Dedifferentiated amniotic fluid mesenchymal stem cell (primary cell): ENCODE data around the gene ARHGEF11.

Source experiments
- DNase-seq: peaks from one replicate; pipeline ENCODE4 v3.0.0-alpha.2; 2016; ENCODE audit errors: extremely low spot score

The ARHGEF11 gene

DNA sequence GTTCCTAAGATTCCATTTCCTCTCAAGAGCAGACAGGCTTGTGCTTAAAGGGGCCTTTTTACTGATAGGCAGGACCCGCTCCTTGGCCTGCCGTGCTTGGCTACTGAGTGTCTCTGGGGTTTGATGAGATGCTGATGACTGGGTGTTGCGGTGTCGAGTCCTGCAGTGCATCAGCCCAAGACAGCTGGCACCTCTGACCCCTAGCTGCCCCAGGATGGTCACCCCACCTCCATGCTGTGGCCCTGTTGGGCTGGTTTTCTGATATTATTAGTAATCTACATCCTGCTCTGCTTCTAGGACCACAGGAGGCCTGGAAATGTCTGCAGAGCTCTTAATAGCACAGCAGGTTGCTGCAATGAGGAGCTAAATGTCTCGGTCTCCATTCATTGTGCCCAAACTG, 96.4 kb downstream of the ARHGEF11 start:
- DNase-seq, result no peak

DNA sequence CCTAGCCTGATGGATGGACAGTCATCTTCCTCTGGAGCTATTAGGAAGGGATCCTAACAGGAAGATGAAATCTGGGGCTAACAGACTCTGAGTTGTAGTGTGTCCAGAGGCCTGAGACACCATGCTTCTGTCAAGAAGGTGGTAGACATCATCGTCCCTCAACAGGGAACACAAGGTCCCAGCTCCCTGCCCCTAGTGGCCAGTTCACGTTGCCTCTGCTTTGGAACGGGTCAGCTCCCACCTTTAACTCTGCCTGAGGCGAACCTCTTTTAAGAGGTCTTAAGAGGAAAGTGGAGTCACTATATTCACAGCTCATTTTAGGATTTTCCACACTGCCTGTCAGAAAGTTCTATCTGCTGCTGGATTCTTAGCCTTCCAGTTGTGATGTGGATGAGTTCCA, 96.8 kb downstream of the ARHGEF11 start:
- DNase-seq, result no peak

DNA sequence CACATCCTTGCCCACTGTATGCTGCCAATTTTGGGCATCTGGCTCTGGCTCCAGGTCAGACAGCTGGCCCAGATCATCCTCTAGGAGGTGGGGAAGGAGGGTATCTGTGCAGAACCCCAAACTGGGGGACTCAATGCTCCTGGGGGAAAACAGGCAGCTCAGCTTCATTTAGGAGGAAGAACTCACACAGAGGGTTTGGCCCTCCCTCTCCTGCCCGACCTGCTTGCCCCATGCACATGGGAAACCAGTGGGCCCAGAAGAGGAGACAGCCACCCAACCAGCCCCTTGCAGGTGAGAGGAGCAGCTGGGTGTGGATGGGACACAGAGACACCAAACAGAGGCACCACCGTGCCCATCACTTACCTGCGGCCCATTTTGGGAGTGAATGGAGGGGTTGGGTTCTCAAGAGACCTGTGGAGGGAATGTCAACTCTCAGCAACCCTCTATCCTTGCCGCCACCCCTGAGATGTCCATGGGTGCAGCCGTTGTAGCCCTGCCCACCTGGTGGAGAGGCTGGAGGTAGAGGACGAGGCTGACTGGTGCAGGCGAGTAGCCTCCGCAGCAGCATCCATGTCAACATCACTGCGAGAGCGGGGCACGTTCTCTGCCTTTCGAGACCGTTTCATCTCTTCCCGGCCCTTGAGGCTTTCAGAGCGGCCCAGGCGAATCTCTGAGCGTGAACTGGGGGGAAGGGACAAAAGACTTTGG, 97.6 kb downstream of the ARHGEF11 start:
- DNase-seq, result no peak

DNA sequence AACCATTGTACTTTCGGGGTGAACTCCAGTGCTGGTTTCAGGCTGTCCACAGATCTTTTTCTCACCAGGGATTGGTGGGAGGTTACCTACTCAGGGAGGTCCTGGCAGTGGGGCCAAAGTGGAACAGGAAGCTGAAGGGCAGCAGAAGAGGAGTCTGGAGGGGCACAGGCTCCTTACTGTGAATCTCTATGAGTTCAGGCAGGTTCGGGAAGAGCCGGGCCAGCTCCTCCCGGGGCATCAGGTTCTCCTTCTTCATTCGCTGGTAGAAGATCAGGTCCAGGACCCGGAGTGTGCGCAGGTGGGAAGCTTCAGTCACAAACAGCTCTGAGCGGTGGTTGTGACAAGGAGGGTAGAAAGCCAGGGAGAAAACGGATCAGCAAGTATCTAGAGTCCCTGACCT, 98.4 kb downstream of the ARHGEF11 start:
- DNase-seq, result no peak

DNA sequence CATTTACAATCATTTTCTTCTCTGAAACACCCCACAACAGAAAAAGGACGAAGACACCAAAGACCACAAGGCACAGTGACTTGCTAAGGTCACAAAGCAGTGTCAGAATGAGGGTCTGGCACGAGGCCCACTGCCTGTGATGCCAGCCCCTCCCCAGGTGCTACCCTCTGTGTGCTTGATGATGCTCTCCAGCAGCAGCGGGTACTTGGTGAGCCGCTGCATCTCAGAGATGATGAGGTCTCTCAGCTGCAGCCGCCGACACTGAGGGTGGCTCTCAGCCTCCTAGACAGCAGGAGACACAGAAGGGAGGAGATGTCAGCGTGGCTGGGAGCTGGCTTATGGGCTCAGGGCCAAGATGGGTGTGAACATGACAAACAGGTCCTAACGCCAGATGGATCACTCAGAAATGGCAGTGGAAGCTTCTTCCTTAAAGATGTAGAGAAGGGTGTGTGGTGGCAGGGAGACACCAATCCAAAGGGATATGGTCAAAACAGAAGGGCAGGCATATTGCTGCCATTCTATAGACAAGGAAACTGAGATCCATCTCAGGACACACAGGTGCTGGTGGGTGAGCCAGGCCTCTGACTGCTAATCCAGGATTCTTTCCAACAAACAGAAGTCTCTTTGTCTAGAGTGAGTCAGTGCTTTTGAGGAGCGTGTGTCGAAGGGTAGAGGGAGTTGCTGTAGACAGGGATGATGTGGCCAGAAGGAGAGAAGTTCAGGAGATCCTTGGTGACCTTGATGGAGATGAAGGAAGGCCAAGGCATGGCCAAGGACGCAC, 99.5 kb downstream of the ARHGEF11 start:
- no peak for DNase-seq

DNA sequence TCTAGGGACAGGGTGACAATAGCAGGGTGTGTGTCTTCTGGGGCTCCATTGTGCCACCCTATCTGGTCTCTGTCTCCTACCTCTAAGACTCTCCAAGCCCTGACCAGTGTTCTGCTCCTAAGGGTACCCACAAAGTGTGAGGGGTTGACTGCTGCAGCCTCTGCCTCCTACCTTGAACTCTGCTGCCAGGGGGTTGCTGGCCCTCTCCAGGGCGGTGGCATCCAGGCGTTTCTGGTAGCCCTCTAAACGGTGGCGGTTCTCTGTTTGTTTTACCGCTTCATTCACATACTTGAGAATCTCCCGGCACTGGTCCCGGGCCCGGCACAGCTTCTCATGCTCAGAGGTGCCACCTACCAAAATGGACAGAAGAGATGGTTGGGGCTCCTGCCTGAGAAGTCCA, 100.7 kb downstream of the ARHGEF11 start:
- DNase-seq, result no peak

DNA sequence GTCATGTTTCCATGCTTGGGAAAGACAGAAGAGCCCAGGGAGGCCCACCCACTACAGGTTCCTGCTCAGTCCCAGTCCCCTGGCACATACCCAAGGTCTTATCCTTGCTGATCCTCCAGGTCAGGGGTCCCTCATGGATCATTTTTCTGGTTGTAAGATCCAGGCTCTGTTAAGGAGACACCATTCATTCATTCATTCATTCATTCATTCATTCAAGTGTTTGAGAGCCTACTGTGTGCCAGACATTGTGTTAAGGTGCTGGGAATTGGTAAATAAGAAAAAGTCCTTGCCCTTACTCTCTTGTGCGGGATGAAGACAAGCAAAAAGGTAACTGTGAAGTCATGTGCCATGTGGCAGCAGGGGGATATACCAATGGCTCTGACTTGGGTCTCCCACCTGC, 101.3 kb downstream of the ARHGEF11 start:
- no peak for DNase-seq

DNA sequence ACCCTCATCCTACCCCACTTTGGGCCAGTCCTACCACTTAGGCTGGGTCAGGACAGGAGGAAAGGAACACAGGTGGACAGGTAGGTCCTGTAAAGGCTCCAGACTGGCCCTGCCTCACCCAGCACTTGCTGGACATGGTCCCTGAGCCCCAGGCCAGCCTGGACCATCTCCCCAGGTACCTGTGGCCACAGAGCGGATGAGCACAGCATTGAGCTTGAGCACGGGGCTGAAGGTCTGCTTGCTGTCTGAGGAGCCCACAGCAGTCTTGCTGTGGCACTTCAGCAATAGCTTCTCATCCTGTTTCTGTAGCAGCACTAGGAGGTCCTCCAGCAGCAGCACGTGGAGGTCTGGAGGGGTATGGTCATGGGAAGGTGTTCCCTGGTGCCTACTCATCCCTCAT, 101.8 kb downstream of the ARHGEF11 start:
- DNase-seq, result no peak

DNA sequence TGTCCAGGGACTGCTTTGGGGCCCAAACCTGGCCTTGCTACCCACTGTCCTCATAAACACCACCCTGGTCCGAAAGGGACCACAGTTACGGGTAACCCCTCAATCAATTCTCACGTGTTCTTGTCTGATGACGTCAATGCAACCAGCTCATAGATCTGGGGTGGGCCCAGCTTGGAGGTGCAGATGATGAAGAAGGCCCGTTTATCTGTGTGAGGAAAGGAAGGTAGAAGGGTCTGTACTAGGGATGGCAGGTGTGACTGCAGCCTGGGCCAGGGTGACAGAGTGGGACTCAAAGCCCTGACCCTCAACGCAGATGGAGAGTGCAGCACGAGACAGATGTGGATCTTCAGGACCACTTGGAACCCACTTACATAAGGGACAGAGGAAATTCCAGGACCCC, 103.0 kb downstream of the ARHGEF11 start:
- DNase-seq, result no peak

DNA sequence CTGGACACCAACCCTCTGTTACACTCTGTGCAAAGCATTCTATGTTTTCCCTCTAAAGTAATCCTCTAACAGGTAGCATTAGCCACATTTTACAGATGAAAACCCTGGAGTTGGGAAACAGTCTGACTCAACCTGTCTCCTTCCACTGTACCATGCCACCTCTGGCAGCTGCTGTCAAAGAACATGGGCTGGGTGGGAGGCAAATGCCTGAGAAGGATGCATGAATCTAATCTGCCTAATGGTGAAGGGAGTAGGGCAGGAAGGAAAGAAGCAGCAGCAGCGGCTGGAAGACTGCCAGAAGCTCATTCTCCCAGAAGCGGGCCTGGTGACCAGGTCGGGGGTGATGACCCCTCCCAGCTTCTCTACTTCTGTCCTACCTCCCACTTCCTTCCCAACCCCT, 103.4 kb downstream of the ARHGEF11 start:
- no peak for DNase-seq

DNA sequence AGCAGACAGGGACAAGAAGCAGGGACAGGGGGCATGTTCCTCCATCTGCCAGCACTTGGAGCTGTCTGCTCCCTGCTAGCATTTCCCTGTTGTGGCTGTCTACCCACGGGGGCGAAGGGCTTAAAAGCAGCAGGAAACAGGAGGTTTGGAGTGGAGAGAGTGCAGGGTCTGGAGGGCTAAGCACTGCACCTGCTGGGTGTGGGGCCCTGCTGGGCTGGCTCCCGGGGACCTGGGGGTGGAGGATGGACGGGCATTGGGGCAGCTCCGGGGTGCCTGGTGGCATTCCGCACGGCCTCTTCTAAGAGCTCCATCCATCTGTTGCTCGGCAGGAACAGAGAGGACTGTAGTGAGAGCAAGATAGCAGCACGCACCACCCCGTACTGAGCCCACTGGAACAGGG, 103.9 kb downstream of the ARHGEF11 start:
- DNase-seq, result no peak

DNA sequence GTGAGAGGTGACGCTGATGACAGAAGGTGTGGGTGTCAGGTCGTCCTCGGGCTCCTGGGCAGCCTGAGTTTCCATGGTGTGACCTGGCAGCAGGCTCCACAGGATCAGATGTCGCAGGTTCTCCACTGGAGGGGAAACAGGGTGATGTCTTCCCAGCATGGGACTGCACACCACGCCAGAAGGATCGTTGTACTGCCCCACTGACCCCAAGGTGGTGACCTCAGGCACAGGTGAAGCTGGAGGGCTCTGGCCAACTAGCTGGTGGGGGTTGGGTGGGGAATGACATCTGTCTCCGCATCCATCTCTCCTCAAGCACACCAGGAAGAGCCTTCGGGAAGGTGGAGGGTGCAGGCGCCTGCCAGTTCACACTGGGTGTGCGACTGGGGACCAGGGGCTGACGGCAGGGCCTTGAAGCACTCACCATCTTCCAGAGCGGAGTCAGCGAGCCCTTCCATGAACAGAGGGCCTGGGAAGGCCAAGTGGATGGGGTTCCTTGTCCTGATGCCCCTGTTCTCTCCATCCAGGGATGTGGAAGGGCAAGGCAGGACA, 105.7 kb downstream of the ARHGEF11 start:
- DNase-seq, result no peak

DNA sequence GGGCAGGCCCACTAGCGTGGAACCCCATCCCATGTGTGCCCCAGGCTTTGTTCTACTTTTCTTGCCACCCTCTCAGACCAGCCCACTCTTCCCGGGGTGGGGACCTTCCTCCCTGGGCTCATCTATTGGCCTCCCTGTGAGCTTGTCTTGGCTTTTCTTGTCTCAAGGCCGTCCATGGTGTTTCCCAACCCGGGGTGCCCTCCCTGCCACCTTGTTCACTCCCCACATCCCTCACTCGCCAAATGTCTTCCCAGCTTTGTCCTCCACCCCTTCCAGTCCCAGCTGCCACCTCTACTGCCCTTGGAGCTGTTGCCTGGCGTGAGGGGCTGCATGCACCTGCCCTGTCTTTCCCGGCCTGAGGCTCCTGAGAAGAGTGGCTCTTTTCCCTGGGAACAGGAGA, 106.7 kb downstream of the ARHGEF11 start:
- DNase-seq, result no peak

DNA sequence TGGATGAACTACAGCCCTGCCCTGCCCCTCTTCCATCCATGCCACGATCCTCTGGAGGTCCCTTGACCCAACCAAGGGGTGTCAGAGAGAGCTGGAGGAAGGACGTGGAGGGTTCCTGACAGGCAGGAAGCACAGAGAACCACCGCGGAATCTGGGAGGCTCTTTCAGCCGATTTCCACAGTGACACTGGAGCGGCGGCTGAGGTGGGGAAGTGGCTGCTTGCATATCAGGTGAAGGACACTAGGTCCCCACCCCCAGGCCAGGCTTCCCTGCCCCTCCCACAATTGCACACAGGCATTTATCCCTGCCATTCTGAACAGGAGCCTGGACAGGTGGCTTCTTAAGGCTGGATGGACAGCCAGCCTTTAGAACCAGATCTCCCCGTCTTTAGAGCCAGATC, 107.7 kb downstream of the ARHGEF11 start:
- no peak for DNase-seq

DNA sequence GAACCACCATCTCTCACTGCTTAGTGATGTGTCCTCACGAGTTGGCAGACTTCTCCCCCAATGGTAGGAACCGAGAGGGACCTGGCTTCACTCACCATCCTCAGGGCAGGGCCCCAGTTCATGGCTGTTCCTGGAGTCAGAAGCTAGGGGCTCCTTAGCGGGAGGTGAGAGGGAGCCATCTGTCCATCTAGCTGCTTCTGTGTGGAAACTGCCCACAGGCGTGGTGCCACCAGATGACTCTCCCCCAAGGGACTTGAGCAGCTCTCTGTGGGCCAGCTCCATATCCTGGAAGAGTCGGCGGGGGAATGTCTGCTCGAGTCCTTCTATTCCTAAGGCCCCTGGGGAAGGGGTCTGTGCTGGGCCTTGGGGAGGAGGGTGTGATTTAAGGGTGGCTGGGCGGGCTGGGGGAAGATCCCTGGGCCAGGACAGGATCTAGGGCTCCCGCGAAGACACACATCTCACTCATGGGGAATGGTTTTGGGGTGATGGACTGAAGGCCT, 108.8 kb downstream of the ARHGEF11 start:
- DNase-seq, result no peak

DNA sequence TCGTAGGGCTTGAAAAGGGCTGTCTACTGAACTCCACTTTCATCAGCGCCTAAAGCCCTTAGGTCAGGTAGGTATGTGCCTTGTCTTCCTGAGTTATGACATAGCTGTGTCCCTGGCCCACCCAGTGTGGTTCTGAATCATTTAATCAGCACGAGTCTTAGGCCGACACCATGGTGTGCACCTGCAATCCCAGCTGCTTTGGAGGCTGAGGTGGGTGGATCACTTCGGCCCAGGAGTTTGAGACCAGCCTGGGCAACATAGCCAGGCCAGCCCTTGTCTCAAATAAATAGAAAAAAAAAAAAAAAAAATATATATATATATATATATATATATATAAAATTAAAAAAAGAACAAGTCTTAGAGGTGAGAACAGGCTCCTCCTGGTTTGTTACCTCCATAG, 109.4 kb downstream of the ARHGEF11 start:
- no peak for DNase-seq

DNA sequence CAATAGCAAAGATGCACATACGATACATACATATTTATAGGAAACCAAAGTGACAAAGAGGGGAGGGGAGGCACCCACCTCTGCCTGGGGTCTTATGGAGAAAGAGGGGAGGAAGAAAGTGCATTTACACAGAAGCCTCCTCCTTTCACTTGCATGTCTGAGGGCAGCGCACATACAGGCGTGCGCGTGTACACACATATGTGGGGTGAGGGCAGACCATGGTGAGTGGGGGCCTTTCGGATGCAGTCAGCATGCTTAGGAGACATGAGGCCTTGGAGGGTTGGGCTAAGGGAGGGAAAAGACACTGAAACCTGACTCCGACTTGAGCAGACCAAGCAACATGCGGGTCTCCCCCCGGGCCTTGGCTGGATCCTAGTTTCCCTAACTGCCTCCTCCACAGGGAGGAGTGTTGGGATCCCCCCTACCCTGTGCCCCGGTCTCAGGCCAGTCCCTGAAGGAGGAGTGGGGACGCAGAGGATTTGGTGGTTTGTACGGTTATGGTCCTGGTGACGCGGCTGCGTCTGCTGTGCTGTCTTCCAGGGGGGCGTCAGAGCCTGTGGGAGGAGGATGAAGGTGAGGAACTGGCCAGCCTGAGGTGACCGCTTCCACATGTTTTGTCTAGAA, 109.9 kb downstream of the ARHGEF11 start:
- DNase-seq, result no peak

DNA sequence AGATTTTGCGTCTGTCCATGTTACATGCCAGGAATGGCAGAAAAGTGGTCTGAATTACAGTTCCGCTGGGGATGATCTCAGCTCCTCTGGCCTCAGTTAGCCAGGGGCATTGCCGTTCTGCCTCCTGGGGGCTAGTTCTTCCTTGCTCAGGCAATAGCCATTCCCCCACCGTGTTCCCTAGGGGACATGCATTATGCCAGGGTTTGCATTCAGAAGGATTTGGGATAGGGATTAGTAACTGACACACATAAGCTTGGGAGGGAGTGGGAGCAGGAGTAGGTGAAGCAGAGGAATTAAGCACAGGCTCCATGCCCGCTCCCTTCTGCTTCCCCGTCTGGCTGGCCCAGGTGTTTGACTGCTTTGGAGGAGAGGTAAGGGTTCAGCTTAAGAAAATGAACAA, 112.4 kb downstream of the ARHGEF11 start:
- DNase-seq, result no peak

DNA sequence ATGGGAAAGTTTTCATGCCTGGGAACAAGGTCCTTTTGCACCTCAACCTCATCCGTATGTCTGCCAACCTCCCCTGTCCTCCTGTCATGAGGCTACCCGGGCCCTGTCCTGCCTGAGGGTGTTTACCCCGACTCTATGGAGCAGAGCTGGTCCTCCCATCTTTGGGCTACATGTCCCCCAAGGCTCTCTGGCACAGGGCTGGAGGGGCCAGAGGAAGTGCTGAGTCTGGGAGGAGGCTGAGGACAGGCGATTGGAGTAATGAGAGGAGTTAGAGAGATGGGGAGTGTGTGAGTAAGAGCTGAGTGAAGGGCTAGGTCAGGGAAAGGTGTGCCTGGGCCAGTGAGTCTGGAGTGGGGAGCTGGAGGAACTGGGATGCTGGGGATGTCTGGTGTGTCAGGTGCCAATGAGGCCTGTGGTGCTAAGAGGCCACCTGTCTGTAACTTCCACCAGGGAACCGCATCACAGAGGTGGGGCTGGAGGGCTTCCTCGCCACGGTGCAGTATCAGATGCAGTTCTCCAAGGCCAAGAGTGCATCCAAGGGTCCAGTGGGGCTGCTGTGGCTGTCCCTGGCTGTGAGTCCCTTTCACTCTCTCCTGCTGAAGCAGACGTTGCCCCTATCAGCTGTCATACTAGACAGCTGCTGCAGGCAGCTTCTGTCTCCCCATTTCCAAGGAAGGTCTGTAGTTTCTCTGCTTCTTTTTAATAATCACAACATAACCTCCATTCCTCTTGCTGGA, 113.4 kb downstream of the ARHGEF11 start:
- no peak for DNase-seq

DNA sequence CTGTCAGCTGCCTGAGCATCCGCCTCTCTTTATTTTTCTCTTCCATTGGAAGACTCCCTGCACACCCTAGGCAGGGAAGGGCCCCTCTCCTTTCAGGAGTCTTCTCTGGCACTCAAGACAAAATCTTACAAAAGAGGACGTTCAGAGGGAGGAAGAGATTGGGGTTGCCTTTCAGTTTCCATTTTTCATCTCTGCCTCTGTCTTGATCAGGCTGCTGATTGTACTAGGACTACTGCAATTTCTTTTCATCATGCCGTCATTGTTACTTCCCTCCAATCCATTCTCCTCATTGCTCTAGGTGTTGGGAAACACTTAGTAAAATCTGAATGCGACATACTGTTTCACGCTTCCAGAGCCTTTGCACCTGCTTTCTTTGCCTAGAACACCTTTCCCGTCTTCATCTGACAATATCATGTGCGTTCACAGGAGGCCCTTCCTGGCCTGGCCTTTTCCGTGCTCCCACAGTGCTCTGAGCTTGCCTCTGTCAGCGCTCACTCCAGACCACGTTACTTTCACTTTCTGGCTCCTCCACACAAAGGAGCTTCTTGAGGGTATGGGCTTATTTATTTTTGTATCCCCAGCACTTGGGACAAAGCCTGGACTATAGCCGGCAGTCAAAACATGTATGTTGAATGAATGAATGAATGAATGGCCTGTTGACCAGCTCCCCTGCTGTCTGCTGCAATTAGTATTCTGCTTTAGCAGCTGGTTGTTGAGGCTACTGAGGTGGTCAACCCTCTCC, 114.2 kb downstream of the ARHGEF11 start:
- DNase-seq, result no peak

DNA sequence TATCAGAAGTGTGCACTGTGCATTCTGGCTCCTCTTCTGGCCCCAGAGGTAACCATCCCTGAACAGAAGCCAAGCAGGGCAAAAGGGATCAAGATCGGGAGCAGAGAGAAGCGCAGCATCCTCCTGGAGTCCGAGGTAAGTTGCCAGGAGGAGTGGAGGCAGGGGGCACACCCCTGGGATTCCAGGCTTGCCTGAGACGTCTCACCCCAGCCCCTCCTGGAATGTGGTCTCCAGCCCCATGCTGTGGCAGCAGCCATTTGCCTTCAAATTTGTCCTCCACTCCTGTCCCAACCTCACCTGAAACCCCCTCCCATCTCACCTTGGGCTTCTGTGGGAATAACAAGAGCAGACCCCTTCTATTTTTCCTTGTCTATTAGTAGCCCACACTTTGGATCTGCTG, 115.1 kb downstream of the ARHGEF11 start:
- no peak for DNase-seq
